H9 (cell line): ENCODE data around the gene SURF4. TPM values are rescaled to one million over a fixed set of nuclear protein-coding genes. Genes with fewer than 3 reads are reported as not detected.

Experiments
- DNase-seq: peaks from one replicate; pipeline ENCODE4 v3.0.0-alpha.2; 2017
- H2AFZ ChIP-seq: one replicate; pipeline ENCODE4 v1.6.1; 2013; ENCODE audit warnings: mild to moderate bottlenecking, low read length, control low read depth, moderate library complexity
- H2AK5ac ChIP-seq: 2 replicates; pipeline ENCODE4 v1.6.1; 2013; ENCODE audit warnings: low read length, control low read depth, mixed read lengths; ENCODE audit not compliant: insufficient read length
- H2BK120ac ChIP-seq: one replicate; pipeline ENCODE4 v1.6.1; 2013; ENCODE audit warnings: low read depth, mild to moderate bottlenecking, low read length, control low read depth, inconsistent platforms; ENCODE audit not compliant: poor library complexity, severe bottlenecking
- H2BK12ac ChIP-seq: 2 replicates; pipeline ENCODE4 v1.6.1; 2013; ENCODE audit warnings: low read length, control low read depth, mixed read lengths, low read depth; ENCODE audit not compliant: insufficient read length
- H2BK15ac ChIP-seq: 2 replicates; pipeline ENCODE4 v1.6.1; 2013; ENCODE audit warnings: low read depth, low read length, control low read depth
- H2BK20ac ChIP-seq: one replicate; pipeline ENCODE4 v1.6.1; 2013; ENCODE audit warnings: low read depth, mild to moderate bottlenecking, low read length, control low read depth, inconsistent platforms; ENCODE audit not compliant: poor library complexity, severe bottlenecking
- H2BK5ac ChIP-seq: 2 replicates; pipeline ENCODE4 v1.6.1; 2013; ENCODE audit warnings: low read length, control low read depth, mixed read lengths; ENCODE audit not compliant: insufficient read length
- H3K14ac ChIP-seq: 2 replicates; pipeline ENCODE4 v1.6.1; 2013; ENCODE audit warnings: low read length, control low read depth; ENCODE audit not compliant: insufficient read depth
- H3K18ac ChIP-seq: 2 replicates; pipeline ENCODE4 v1.6.1; 2013; ENCODE audit warnings: low read depth, mild to moderate bottlenecking, mixed read lengths, low read length, control low read depth; ENCODE audit not compliant: insufficient read length
- H3K23ac ChIP-seq: 2 replicates; pipeline ENCODE4 v1.6.1; 2013; ENCODE audit warnings: low read length, control low read depth, mixed read lengths, low read depth; ENCODE audit not compliant: insufficient read length
- H3K23me2 ChIP-seq: 2 replicates; pipeline ENCODE4 v1.6.1; 2013; ENCODE audit warnings: low read depth, mild to moderate bottlenecking, mixed read lengths, low read length, control low read depth; ENCODE audit not compliant: insufficient read length, poor library complexity, severe bottlenecking
- H3K27ac ChIP-seq: 2 replicates; pipeline ENCODE4 v1.5.1; 2013; ENCODE audit warnings: low read length, control low read depth, mixed read lengths, low read depth; ENCODE audit not compliant: insufficient read length
- H3K27me3 ChIP-seq: 2 replicates; pipeline ENCODE4 v1.6.1; 2013; ENCODE audit warnings: low read length, control low read depth, inconsistent platforms; ENCODE audit not compliant: insufficient read depth
- H3K4ac ChIP-seq: 2 replicates; pipeline ENCODE4 v1.6.1; 2013; ENCODE audit warnings: low read depth, mild to moderate bottlenecking, control low read depth, inconsistent platforms, low read length, moderate library complexity
- H3K4me1 ChIP-seq: 2 replicates; pipeline ENCODE4 v1.6.1; 2013; ENCODE audit warnings: low read length, control low read depth, inconsistent platforms; ENCODE audit not compliant: insufficient read depth
- H3K4me2 ChIP-seq: 2 replicates; pipeline ENCODE4 v1.6.1; 2013; ENCODE audit warnings: low read length, control low read depth, mixed read lengths; ENCODE audit not compliant: insufficient read length, insufficient read depth
- H3K56ac ChIP-seq: 2 replicates; pipeline ENCODE4 v1.6.1; 2013; ENCODE audit warnings: low read depth, mild to moderate bottlenecking, mixed read lengths, low read length, control low read depth; ENCODE audit not compliant: insufficient read length
- H3K79me1 ChIP-seq: 2 replicates; pipeline ENCODE4 v1.6.1; 2013; ENCODE audit warnings: low read depth, mild to moderate bottlenecking, moderate library complexity, low read length, control low read depth, inconsistent platforms; ENCODE audit not compliant: insufficient read depth, poor library complexity, severe bottlenecking
- H3K79me2 ChIP-seq: 2 replicates; pipeline ENCODE4 v1.6.1; 2013; ENCODE audit warnings: low read length, control low read depth, inconsistent platforms; ENCODE audit not compliant: insufficient read depth
- H3K9ac ChIP-seq: 2 replicates; pipeline ENCODE4 v1.6.1; 2013; ENCODE audit warnings: low read length, control low read depth, mixed read lengths; ENCODE audit not compliant: insufficient read length; ENCODE audit errors: extremely low read depth
- H3K9me3 ChIP-seq: one replicate; pipeline ENCODE4 v1.6.1; 2013; ENCODE audit warnings: low read depth, low read length, inconsistent platforms; ENCODE audit not compliant: control insufficient read depth
- H3T11ph ChIP-seq: one replicate; pipeline ENCODE4 v1.6.1; 2013; ENCODE audit warnings: mild to moderate bottlenecking, low read length, control low read depth, inconsistent platforms
- H4K20me1 ChIP-seq: one replicate; pipeline ENCODE4 v1.6.1; 2013; ENCODE audit not compliant: control insufficient read depth, insufficient read length, insufficient read depth
- H4K5ac ChIP-seq: 2 replicates; pipeline ENCODE4 v1.6.1; 2013; ENCODE audit warnings: low read depth, mild to moderate bottlenecking, mixed read lengths, low read length, control low read depth; ENCODE audit not compliant: insufficient read length
- H4K8ac ChIP-seq: replicated peaks from 2 replicates; pipeline ENCODE4 v1.6.1; 2013; ENCODE audit warnings: low read length, control low read depth, mixed read lengths, low read depth; ENCODE audit not compliant: insufficient read length
- H4K91ac ChIP-seq: 2 replicates; pipeline ENCODE4 v1.6.1; 2013; ENCODE audit warnings: low read depth, mild to moderate bottlenecking, moderate library complexity, mixed read lengths, low read length, control low read depth; ENCODE audit not compliant: insufficient read length
- H3K27ac Mint-ChIP-seq, 3 experiments: 2 replicates in 2 of 3; 3 replicates in 1 of 3; pipeline ENCODE4 v1.8.0; 2020 to 2021; ENCODE audit warnings: mixed read lengths in 3 of 3, mild to moderate bottlenecking in 1 of 3, moderate library complexity in 1 of 3
- H3K27me3 Mint-ChIP-seq: 2 replicates; pipeline ENCODE4 v1.8.0; 2021; ENCODE audit warnings: low read depth, mild to moderate bottlenecking, moderate library complexity, mixed read lengths
- H3K36me3 Mint-ChIP-seq, 3 experiments: 2 replicates in 2 of 3; 3 replicates in 1 of 3; pipeline ENCODE4 v1.8.0; 2020 to 2021; ENCODE audit warnings: low read depth in 3 of 3, mixed read lengths in 3 of 3; ENCODE audit not compliant: insufficient read depth in 1 of 3
- H3K4me1 Mint-ChIP-seq, 2 experiments: 2 replicates each; pipeline ENCODE4 v1.8.0; 2020; ENCODE audit warnings: mixed read lengths in 2 of 2
- H3K4me3 Mint-ChIP-seq, 2 experiments: 2 replicates in 1 of 2; 3 replicates in 1 of 2; pipeline ENCODE4 v1.8.0; 2020 to 2021; ENCODE audit warnings: mild to moderate bottlenecking in 2 of 2, mixed read lengths in 2 of 2, moderate library complexity in 1 of 2
- H3K9me3 Mint-ChIP-seq, 2 experiments: 2 replicates in 1 of 2; 3 replicates in 1 of 2; pipeline ENCODE4 v1.8.0; 2020; ENCODE audit warnings: mild to moderate bottlenecking in 2 of 2, mixed read lengths in 2 of 2, moderate library complexity in 1 of 2
- WGBS: extraction: QIAGEN DNeasy Blood & Tissue Kit; methylation state at CpG from one replicate; pipeline ENCODE4 v1.1.7; 2013; ENCODE audit warnings: missing lambda C conversion rate, low lambda C conversion rate, mixed read lengths; ENCODE audit not compliant: insufficient read length; ENCODE audit errors: extremely low coverage; 5-methylcytosine and 5-hydroxymethylcytosine counted together
- total RNA-seq: library from RNA; stranded (reverse); gene quantifications from 2 replicates; pipeline ENCODE4 v1.2.1, GENCODE V29; 2021
- TF ChIP-seq, protein P1 (sequence below): fragments of 200-600 bp; sonication (generic); conservative IDR thresholded peaks from 3 replicates; pipeline ENCODE4 v1.8.0; 2021; ENCODE audit warnings: antibody characterized with exemption, mild to moderate bottlenecking

SURF4 gene
- total RNA-seq, 1 experiment from 2014 or later = 146 TPM

DNA sequence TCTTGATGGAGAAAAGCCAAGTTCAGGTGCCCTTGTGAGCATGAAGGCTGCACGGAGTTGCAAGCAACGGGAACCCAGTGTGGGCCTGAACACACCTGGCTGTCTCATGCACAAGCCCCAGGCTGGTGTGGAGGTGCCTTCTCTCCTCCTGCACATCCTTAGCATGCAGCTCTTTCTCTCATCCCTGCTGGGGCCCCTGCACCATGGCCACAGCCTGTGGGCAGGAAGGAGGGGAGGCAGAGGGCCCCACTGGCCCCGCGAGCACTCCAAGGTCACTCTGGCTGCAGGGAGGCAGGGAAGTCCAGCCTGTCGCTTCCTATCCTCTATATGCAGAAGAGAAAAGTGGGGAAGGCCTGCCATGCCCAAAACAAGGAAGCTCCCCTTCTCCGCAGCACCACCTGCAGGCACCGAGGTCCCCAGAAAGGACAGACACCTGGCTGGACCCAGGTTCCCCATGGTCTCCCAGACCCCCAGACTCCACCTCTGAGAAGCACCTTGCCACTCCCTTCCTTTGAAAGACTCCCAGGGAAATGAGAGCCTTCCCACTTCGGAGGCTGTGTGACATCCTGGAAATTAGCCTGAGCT is 18.9 kb upstream of the SURF4 start:
- Histone ChIP-seq H3K56ac (no peak overlapping the region), H3K4ac (no peak overlapping the region), H2BK20ac (no peak overlapping the region), H3K18ac (no peak overlapping the region), H4K8ac (no peak overlapping the region), H3K27me3 (no peaks in the 10 kb centered on the region), H3K4me1 (no peaks in the 10 kb centered on the region), H4K5ac (no peak overlapping the region), H3K23me2 (no peaks in the 10 kb centered on the region), H3K9me3 (no peaks in the 10 kb centered on the region), H3K79me2 (no peaks in the 10 kb centered on the region), H3K27ac (no peak overlapping the region), H4K91ac (no peak overlapping the region), H2BK12ac (no peak overlapping the region), H3K9ac (no peak overlapping the region), H3K23ac (no peak overlapping the region), H3T11ph (no peak overlapping the region), H3K14ac (no peak overlapping the region), H2BK15ac (no peak overlapping the region), H2BK120ac (no peak overlapping the region), H2BK5ac (no peak overlapping the region), H3K4me2 (no peak overlapping the region), H2AFZ (no peak overlapping the region), H4K20me1 (no peaks in the 10 kb centered on the region), H3K79me1 (no peaks in the 10 kb centered on the region), H2AK5ac (no peak overlapping the region)
- Mint-ChIP-seq H3K36me3 (peaks cover 0 to 1% (median 0%) of the 10 kb centered on the region in 3 experiments; a peak in 1 of 7 replicates), H3K27ac (no peak overlapping the region), H3K4me3 (no peak overlapping the region), H3K4me1 (peaks cover 0 to 3% of the 10 kb centered on the region in 2 experiments; a peak in 1 of 4 replicates), H3K9me3 (peaks cover 13% of the 10 kb centered on the region in 2 experiments), H3K27me3 (peaks cover 34% of the 10 kb centered on the region)
- DNase-seq = no peak
- TF ChIP-seq, protein P1, sequence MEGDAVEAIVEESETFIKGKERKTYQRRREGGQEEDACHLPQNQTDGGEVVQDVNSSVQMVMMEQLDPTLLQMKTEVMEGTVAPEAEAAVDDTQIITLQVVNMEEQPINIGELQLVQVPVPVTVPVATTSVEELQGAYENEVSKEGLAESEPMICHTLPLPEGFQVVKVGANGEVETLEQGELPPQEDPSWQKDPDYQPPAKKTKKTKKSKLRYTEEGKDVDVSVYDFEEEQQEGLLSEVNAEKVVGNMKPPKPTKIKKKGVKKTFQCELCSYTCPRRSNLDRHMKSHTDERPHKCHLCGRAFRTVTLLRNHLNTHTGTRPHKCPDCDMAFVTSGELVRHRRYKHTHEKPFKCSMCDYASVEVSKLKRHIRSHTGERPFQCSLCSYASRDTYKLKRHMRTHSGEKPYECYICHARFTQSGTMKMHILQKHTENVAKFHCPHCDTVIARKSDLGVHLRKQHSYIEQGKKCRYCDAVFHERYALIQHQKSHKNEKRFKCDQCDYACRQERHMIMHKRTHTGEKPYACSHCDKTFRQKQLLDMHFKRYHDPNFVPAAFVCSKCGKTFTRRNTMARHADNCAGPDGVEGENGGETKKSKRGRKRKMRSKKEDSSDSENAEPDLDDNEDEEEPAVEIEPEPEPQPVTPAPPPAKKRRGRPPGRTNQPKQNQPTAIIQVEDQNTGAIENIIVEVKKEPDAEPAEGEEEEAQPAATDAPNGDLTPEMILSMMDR = no peak
- no CpG with 5 or more reads among the region's 8 CpGs for WGBS
